IPS DF 19.7 (cell line): ENCODE data around the gene FPGS.

ENCODE experiments used
- DNase-seq: peaks from one replicate; pipeline ENCODE4 v3.0.0-alpha.2; 2013; ENCODE audit warnings: low read depth, low spot score

Gene FPGS

GRCh38 chr9:127788337-127789011 is 14.2 kb upstream of the FPGS start:
- DNase-seq: no peak

- DNase-seq: no peak
Observed at GRCh38 chr9:127789179-127789578, 13.5 kb upstream of the FPGS start.

- DNase-seq: no peak
Observed at GRCh38 chr9:127790094-127790855, 12.4 kb upstream of the FPGS start.

- no peak for DNase-seq
Observed at GRCh38 chr9:127791085-127791484, 11.6 kb upstream of the FPGS start.

GRCh38 chr9:127792417-127793031 is 10.2 kb upstream of the FPGS start:
- no peak for DNase-seq

GRCh38 chr9:127793093-127793708 is 9.5 kb upstream of the FPGS start:
- DNase-seq: no peak

- DNase-seq: no peak
Observed at GRCh38 chr9:127794001-127794791, 8.5 kb upstream of the FPGS start.

- DNase-seq: no peak
Observed at GRCh38 chr9:127796225-127796813, 6.4 kb upstream of the FPGS start.

- DNase-seq: no peak
Observed at GRCh38 chr9:127796852-127797370, 5.8 kb upstream of the FPGS start.

GRCh38 chr9:127801955-127802575 is 617 bp upstream of the FPGS start:
- no peak for DNase-seq

GRCh38 chr9:127803507-127804352 is 1.0 kb downstream of the FPGS start:
- no peak for DNase-seq

- no peak for DNase-seq
Observed at GRCh38 chr9:127805620-127806019, 2.9 kb downstream of the FPGS start.

- no peak for DNase-seq
Observed at GRCh38 chr9:127806871-127807270, 4.2 kb downstream of the FPGS start.

- no peak for DNase-seq
Observed at GRCh38 chr9:127808347-127809001, 5.8 kb downstream of the FPGS start.

- DNase-seq: no peak
Observed at GRCh38 chr9:127809002-127809539, 6.4 kb downstream of the FPGS start.

- DNase-seq: no peak
Observed at GRCh38 chr9:127809540-127810377, 7.1 kb downstream of the FPGS start.

- DNase-seq: no peak
Observed at GRCh38 chr9:127810378-127811187, 7.9 kb downstream of the FPGS start.
